Neural cell (in vitro differentiated cells): Measurements from ENCODE around the gene LRGUK. TPM values are rescaled to one million over a fixed set of nuclear protein-coding genes. Genes with fewer than 3 reads are reported as not detected.

Experiments used
- H2AFZ ChIP-seq: fragments of 200-600, 300-800 bp; sonication (generic), shearing (Covaris generic); 2 replicates; pipeline ENCODE4 v1.6.0; 2014; ENCODE audit warnings: low read depth, mild to moderate bottlenecking, antibody characterized with exemption, low read length, moderate library complexity
- H3F3A ChIP-seq: fragments of 200-600 bp; shearing (Covaris generic); 2 replicates; pipeline ENCODE4 v1.6.1; 2016; ENCODE audit warnings: mild to moderate bottlenecking, moderate library complexity, mixed read lengths, antibody characterized with exemption, low read length; ENCODE audit not compliant: insufficient read depth, poor library complexity, severe bottlenecking
- H3K27ac ChIP-seq: fragments of 200-600, 300-800 bp; sonication (generic), shearing (Covaris generic); 2 replicates; pipeline ENCODE4 v1.5.1; 2014; ENCODE audit warnings: mild to moderate bottlenecking, low read length, moderate library complexity
- H3K27me3 ChIP-seq: fragments of 300-800, 200-600 bp; sonication (generic), shearing (Covaris generic); 2 replicates; pipeline ENCODE4 v1.6.0; 2014; ENCODE audit warnings: mild to moderate bottlenecking, low read depth, low read length, moderate library complexity; ENCODE audit not compliant: insufficient read depth
- H3K36me3 ChIP-seq: fragments of 300-800, 200-600 bp; sonication (generic), shearing (Covaris generic); 2 replicates; pipeline ENCODE4 v1.5.1; 2014; ENCODE audit warnings: mild to moderate bottlenecking, antibody characterized with exemption, low read length, moderate library complexity; ENCODE audit not compliant: insufficient read depth
- H3K4me2 ChIP-seq: fragments of 300-800, 200-600 bp; sonication (generic), shearing (Covaris generic); 2 replicates; pipeline ENCODE4 v1.6.0; 2014; ENCODE audit warnings: mild to moderate bottlenecking, low read length
- H3K4me3 ChIP-seq: fragments of 300-800, 200-600 bp; sonication (generic), shearing (Covaris generic); 2 replicates; pipeline ENCODE4 v1.5.1; 2014; ENCODE audit warnings: mild to moderate bottlenecking, low read length, moderate library complexity
- H3K79me2 ChIP-seq: fragments of 200-600 bp; shearing (Covaris generic); replicated peaks from 2 replicates; pipeline ENCODE4 v1.6.0; 2014; ENCODE audit warnings: mild to moderate bottlenecking, low read length, moderate library complexity; ENCODE audit not compliant: insufficient read depth
- H3K9ac ChIP-seq: fragments of 300-800, 200-600 bp; sonication (generic), shearing (Covaris generic); 2 replicates; pipeline ENCODE4 v1.6.1; 2016; ENCODE audit warnings: mild to moderate bottlenecking, low read length, mixed read lengths
- H3K9me2 ChIP-seq: fragments of 200-600 bp; shearing (Covaris generic); 2 replicates; pipeline ENCODE4 v1.6.1; 2016; ENCODE audit warnings: mild to moderate bottlenecking, low read length, mixed read lengths; ENCODE audit not compliant: insufficient read depth
- H3K9me3 ChIP-seq: fragments of 200-600, 300-800 bp; sonication (generic), shearing (Covaris generic); 2 replicates; pipeline ENCODE4 v1.6.1; 2016; ENCODE audit warnings: mild to moderate bottlenecking, mixed run types, low read length, moderate library complexity, mixed read lengths
- H4K20me1 ChIP-seq: fragments of 200-600 bp; shearing (Covaris generic); 2 replicates; pipeline ENCODE4 v1.6.1; 2016; ENCODE audit warnings: mild to moderate bottlenecking, mixed run types; ENCODE audit not compliant: insufficient read depth
- EP300 ChIP-seq: fragments of 450-650 bp; conservative IDR thresholded peaks from 2 replicates; pipeline ENCODE4 v1.6.1; 2014; ENCODE audit warnings: antibody characterized with exemption, mild to moderate bottlenecking, moderate library complexity; ENCODE audit not compliant: poor library complexity, severe bottlenecking
- EZH2 ChIP-seq: fragments of 200-600, 300-800 bp; shearing (Covaris generic), sonication (generic); IDR thresholded peaks from 2 replicates; pipeline ENCODE4 v1.6.1; 2014; ENCODE audit warnings: antibody characterized with exemption, low read length, borderline replicate concordance, mild to moderate bottlenecking; ENCODE audit not compliant: insufficient read depth, poor library complexity, severe bottlenecking
- MXI1 ChIP-seq: fragments of 450-650 bp; conservative IDR thresholded peaks from 2 replicates; pipeline ENCODE4 v1.6.1; 2014; ENCODE audit warnings: antibody characterized with exemption, mild to moderate bottlenecking; ENCODE audit not compliant: poor library complexity, severe bottlenecking
- POLR2AphosphoS5 ChIP-seq: IDR thresholded peaks from 2 replicates; pipeline ENCODE4 v1.6.1; 2012
- RAD21 ChIP-seq: fragments of 450-650 bp; conservative IDR thresholded peaks from 2 replicates; pipeline ENCODE4 v1.6.1; 2014; ENCODE audit warnings: antibody characterized with exemption, mild to moderate bottlenecking, moderate library complexity
- SMC3 ChIP-seq: fragments of 450-650 bp; conservative IDR thresholded peaks from 2 replicates; pipeline ENCODE4 v1.6.1; 2014; ENCODE audit warnings: antibody characterized with exemption, mild to moderate bottlenecking, moderate library complexity; ENCODE audit not compliant: poor library complexity
- TAF1 ChIP-seq: IDR thresholded peaks from 2 replicates; pipeline ENCODE4 v1.6.1; 2012; ENCODE audit warnings: low read depth
- polyA plus RNA-seq: library from polyadenylated mRNA; depleted of rRNA; stranded (reverse); fragments of >200 nt; gene quantifications from 2 replicates; pipeline ENCODE4 v1.2.3, GENCODE V29; 2014
- TF ChIP-seq, protein P1 (sequence below): fragments of 450-650 bp; IDR thresholded peaks from 2 replicates; pipeline ENCODE4 v1.5.1; 2014; ENCODE audit warnings: antibody characterized with exemption, mild to moderate bottlenecking, moderate library complexity; ENCODE audit not compliant: poor library complexity, severe bottlenecking
- TF ChIP-seq, protein P2 (sequence below): IDR thresholded peaks from 2 replicates; pipeline ENCODE4 v1.6.1; 2012; ENCODE audit warnings: borderline replicate concordance

The LRGUK gene
- polyA plus RNA-seq, 1 donor from 2014 or later = 4.9 TPM

DNA sequence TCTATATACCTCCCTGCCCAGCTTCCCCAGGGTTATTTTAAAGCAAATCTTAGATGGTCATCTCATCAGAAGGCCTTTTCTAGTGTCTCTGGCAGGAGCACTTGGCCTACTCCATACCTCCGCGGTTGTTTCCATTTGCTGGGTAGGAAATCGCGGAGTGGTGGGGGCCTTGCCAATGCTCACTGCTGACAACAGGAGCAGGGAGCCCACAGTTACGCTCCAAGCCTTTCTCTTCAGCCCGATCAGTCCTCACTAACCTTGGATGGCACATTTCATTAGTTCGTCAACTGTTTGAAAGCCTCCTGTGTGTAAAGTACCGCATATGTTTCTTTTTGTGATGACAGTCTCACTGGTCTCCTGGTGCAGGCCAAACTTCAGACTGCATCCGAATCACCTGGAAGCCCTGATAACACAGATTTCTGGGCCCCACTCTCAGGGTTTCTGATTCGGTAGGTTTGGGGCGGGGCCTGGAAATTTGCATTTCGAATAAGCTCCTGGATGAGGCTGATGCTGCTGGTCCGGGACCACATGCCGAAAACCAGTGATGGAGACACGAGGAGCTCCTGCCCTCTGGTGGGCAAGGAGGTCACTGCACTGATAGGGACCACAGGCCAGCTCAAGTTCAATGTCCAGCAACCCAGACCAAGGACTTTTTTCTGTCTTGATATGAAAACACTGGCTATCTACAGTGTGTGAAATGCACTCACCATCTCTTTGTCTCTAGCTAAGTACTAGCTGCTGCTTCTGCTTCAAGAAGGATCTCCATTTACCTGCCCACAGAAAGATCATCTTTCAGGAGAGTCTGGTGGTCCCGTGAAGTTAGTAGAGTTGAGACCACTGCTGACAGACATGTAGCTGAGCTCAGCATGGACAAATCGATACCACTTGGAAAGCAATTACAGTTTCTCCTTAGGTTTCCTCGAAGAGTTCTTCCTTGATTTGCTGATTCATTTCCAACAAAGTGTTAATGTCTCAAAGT, 14.0 kb downstream of the LRGUK start:
- H3K27me3 ChIP-seq = no peaks in the 10 kb centered on the region
- no peak for TF ChIP-seq TAF1
- TF ChIP-seq SMC3 = peak; percentile 75
- TF ChIP-seq RAD21 = peak; percentile 71
- TF ChIP-seq, protein P1, sequence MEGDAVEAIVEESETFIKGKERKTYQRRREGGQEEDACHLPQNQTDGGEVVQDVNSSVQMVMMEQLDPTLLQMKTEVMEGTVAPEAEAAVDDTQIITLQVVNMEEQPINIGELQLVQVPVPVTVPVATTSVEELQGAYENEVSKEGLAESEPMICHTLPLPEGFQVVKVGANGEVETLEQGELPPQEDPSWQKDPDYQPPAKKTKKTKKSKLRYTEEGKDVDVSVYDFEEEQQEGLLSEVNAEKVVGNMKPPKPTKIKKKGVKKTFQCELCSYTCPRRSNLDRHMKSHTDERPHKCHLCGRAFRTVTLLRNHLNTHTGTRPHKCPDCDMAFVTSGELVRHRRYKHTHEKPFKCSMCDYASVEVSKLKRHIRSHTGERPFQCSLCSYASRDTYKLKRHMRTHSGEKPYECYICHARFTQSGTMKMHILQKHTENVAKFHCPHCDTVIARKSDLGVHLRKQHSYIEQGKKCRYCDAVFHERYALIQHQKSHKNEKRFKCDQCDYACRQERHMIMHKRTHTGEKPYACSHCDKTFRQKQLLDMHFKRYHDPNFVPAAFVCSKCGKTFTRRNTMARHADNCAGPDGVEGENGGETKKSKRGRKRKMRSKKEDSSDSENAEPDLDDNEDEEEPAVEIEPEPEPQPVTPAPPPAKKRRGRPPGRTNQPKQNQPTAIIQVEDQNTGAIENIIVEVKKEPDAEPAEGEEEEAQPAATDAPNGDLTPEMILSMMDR = peak; percentile 68
- H2AFZ ChIP-seq = no peak overlapping the region
- H3K79me2 ChIP-seq = no peaks in the 10 kb centered on the region
- H3F3A ChIP-seq = no peaks in the 10 kb centered on the region
- H4K20me1 ChIP-seq = no peaks in the 10 kb centered on the region
- no peaks in the 10 kb centered on the region for H3K9me2 ChIP-seq
- H3K4me3 ChIP-seq = no peak overlapping the region
- H3K4me2 ChIP-seq = no peak overlapping the region
- no peaks in the 10 kb centered on the region for H3K9me3 ChIP-seq
- H3K9ac ChIP-seq = no peak overlapping the region
- no peaks in the 10 kb centered on the region for H3K36me3 ChIP-seq
- H3K27ac ChIP-seq = no peak overlapping the region

- H3K79me2 ChIP-seq = no peaks in the 10 kb centered on the region
- H3K9me3 ChIP-seq = no peaks in the 10 kb centered on the region
- H3F3A ChIP-seq = no peaks in the 10 kb centered on the region
- no peak overlapping the region for H3K4me3 ChIP-seq
- H2AFZ ChIP-seq = no peak overlapping the region
- no peaks in the 10 kb centered on the region for H4K20me1 ChIP-seq
- no peaks in the 10 kb centered on the region for H3K9me2 ChIP-seq
- no peaks in the 10 kb centered on the region for H3K36me3 ChIP-seq
- H3K4me2 ChIP-seq = no peak overlapping the region
- no peak overlapping the region for H3K27ac ChIP-seq
- H3K9ac ChIP-seq = no peak overlapping the region
- no peaks in the 10 kb centered on the region for H3K27me3 ChIP-seq
- TF ChIP-seq MXI1 (no peak), RAD21 (no peak), EZH2 (no peak), EP300 (no peak), TAF1 (no peak), SMC3 (no peak), POLR2AphosphoS5 (no peak)
- TF ChIP-seq, protein P2, sequence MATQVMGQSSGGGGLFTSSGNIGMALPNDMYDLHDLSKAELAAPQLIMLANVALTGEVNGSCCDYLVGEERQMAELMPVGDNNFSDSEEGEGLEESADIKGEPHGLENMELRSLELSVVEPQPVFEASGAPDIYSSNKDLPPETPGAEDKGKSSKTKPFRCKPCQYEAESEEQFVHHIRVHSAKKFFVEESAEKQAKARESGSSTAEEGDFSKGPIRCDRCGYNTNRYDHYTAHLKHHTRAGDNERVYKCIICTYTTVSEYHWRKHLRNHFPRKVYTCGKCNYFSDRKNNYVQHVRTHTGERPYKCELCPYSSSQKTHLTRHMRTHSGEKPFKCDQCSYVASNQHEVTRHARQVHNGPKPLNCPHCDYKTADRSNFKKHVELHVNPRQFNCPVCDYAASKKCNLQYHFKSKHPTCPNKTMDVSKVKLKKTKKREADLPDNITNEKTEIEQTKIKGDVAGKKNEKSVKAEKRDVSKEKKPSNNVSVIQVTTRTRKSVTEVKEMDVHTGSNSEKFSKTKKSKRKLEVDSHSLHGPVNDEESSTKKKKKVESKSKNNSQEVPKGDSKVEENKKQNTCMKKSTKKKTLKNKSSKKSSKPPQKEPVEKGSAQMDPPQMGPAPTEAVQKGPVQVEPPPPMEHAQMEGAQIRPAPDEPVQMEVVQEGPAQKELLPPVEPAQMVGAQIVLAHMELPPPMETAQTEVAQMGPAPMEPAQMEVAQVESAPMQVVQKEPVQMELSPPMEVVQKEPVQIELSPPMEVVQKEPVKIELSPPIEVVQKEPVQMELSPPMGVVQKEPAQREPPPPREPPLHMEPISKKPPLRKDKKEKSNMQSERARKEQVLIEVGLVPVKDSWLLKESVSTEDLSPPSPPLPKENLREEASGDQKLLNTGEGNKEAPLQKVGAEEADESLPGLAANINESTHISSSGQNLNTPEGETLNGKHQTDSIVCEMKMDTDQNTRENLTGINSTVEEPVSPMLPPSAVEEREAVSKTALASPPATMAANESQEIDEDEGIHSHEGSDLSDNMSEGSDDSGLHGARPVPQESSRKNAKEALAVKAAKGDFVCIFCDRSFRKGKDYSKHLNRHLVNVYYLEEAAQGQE = no peak
- TF ChIP-seq, protein P1 = no peak
Observed at GRCh38 chr7:134141868-134142264, 14.7 kb downstream of the LRGUK start.
